ENCODE results near the gene EXOG.

DNA sequence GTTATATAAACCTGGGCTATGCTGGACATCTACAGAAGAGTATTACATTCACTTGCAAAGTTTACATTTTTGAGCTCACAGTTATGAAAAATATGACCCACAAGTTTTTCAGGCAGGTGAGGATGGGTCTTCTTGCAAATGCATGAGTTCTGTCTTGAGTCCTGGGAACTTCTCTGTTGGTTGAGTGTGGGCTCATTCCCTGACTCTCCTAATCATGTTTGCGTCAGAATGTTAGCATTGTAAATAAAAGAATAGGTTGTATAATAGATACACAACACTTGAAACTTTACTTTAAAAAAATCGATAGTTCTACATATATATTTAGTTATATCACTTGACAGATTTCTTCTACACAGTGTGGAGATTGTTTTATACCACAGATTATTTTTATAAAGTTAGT, 7.2 kb upstream of the EXOG start:
- TF ChIP-seq POLR2AphosphoS5 (IDR thresholded peaks at IDR 0.05; ENCODE audit: insufficient read depth, low read depth, low read length) (no peak), MYC (IDR thresholded peaks at IDR 0.05; ENCODE audit: low read depth, low read length) (no peak), POLR2A (IDR thresholded peaks at IDR 0.05; ENCODE audit: low read depth, low read length) (no peak), EZH2 (IDR thresholded peaks at IDR 0.05; ENCODE audit: borderline replicate concordance, low read depth, low read length, severe bottlenecking) (no peak), FOS (IDR thresholded peaks at IDR 0.05; ENCODE audit: borderline replicate concordance, insufficient read depth, low read length) (no peak)
- TF ChIP-seq, protein P1, sequence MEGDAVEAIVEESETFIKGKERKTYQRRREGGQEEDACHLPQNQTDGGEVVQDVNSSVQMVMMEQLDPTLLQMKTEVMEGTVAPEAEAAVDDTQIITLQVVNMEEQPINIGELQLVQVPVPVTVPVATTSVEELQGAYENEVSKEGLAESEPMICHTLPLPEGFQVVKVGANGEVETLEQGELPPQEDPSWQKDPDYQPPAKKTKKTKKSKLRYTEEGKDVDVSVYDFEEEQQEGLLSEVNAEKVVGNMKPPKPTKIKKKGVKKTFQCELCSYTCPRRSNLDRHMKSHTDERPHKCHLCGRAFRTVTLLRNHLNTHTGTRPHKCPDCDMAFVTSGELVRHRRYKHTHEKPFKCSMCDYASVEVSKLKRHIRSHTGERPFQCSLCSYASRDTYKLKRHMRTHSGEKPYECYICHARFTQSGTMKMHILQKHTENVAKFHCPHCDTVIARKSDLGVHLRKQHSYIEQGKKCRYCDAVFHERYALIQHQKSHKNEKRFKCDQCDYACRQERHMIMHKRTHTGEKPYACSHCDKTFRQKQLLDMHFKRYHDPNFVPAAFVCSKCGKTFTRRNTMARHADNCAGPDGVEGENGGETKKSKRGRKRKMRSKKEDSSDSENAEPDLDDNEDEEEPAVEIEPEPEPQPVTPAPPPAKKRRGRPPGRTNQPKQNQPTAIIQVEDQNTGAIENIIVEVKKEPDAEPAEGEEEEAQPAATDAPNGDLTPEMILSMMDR (IDR thresholded peaks at IDR 0.05; ENCODE audit: extremely low read depth in 1 of 2, insufficient read depth in 1 of 2, low read depth in 1 of 2, low read length in 2 of 2), result no peak
- TF ChIP-seq, protein P2, sequence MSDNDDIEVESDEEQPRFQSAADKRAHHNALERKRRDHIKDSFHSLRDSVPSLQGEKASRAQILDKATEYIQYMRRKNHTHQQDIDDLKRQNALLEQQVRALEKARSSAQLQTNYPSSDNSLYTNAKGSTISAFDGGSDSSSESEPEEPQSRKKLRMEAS (IDR thresholded peaks at IDR 0.05; ENCODE audit: insufficient read depth, insufficient read length), result no peak
